Thyroid gland (tissue), 4 donors: ENCODE data around the gene MEOX1. TPM values are rescaled to one million over a fixed set of nuclear protein-coding genes. Genes with fewer than 3 reads are reported as not detected.

Experiments used
- DNase-seq, 2 donors: peaks; one replicate each; pipeline ENCODE4 v3.0.0-alpha.2; 2019
- H3K27ac ChIP-seq, 3 donors: fragments of 200-600 bp; sonication (generic); 1 replicate in 2 of 3; 2 replicates in 1 of 3; pipeline ENCODE4 v1.5.1; 2016 to 2019; ENCODE audit warnings: mild to moderate bottlenecking in 1 of 3, moderate library complexity in 1 of 3
- H3K27me3 ChIP-seq: fragments of 200-600 bp; sonication (generic); one replicate; pipeline ENCODE4 v1.5.1; 2019
- H3K36me3 ChIP-seq, 2 donors: fragments of 200-600 bp; sonication (generic); one replicate each; pipeline ENCODE4 v1.5.1; 2016 to 2019
- H3K4me1 ChIP-seq, 2 donors: fragments of 200-600 bp; sonication (generic); one replicate each; pipeline ENCODE4 v1.5.1; 2017 to 2019
- H3K4me3 ChIP-seq, 3 donors: fragments of 200-600 bp; sonication (generic); replicated peaks in 1 of 3; 1 replicate in 2 of 3; 2 replicates in 1 of 3; pipeline ENCODE4 v1.5.1; 2016; ENCODE audit warnings: mild to moderate bottlenecking in 1 of 3
- H3K9me3 ChIP-seq: fragments of 200-600 bp; sonication (generic); one replicate; pipeline ENCODE4 v1.5.1; 2017
- CTCF ChIP-seq, 6 experiments: fragments of 200-600 bp in 3 of 6; fragments of 450-650 bp in 3 of 6; sonication (generic) in 3 of 6; IDR thresholded peaks; one replicate each; pipeline ENCODE4 v1.5.1; 2016 to 2019; ENCODE audit warnings: antibody characterized with exemption in 6 of 6, mild to moderate bottlenecking in 2 of 6, inconsistent platforms in 1 of 6, moderate library complexity in 1 of 6
- POLR2A ChIP-seq, 2 donors: fragments of 450-650 bp; IDR thresholded peaks; one replicate each; pipeline ENCODE4 v1.6.1; 2017; ENCODE audit warnings: antibody characterized with exemption in 2 of 2, mild to moderate bottlenecking in 2 of 2, moderate library complexity in 1 of 2
- WGBS, 2 donors: methylation state at CpG; one replicate each; pipeline ENCODE4 v1.1.5; 2017; 5-methylcytosine and 5-hydroxymethylcytosine counted together
- intact Hi-C: fragments of 100-400 bp; cut with DNase I; formaldehyde crosslinking; loops from one replicate; pipeline ENCODE4 v1.15.1; 2023
- total RNA-seq, 4 donors: library from RNA; depleted of rRNA; stranded (reverse); fragments of >200 nt; gene quantifications; one replicate each; pipeline ENCODE4 v1.2.3, GENCODE V29; 2016

The MEOX1 gene
- total RNA-seq, 4 donors from 2014 or later: 1.1 to 1.9 (median 1.4) TPM; not detected in 1

GRCh38 chr17:43641416-43641815, 20.3 kb downstream of the MEOX1 start:
- no peaks in the 10 kb centered on the region for H3K36me3 ChIP-seq
- H3K27me3 ChIP-seq: no peaks in the 10 kb centered on the region
- TF ChIP-seq POLR2A (IDR thresholded peaks at IDR 0.05) (no peak), CTCF (IDR thresholded peaks at IDR 0.05) (no peak)
- WGBS, 2 donors: 73 to 74% methylated on average over 7 of the region's 7 CpGs
- intact Hi-C loops: no loop called here
- no peak overlapping the region for H3K4me3 ChIP-seq
- no peak for DNase-seq
- no peaks in the 10 kb centered on the region for H3K9me3 ChIP-seq
- no peak overlapping the region for H3K27ac ChIP-seq
- peaks cover 0 to 16% of the 10 kb centered on the region in 2 donors for H3K4me1 ChIP-seq

GRCh38 chr17:43640491-43641252, 21.1 kb downstream of the MEOX1 start:
- H3K9me3 ChIP-seq: no peaks in the 10 kb centered on the region
- no peaks in the 10 kb centered on the region for H3K36me3 ChIP-seq
- peaks cover 0 to 9% of the 10 kb centered on the region in 2 donors for H3K4me1 ChIP-seq
- DNase-seq: no peak
- H3K27me3 ChIP-seq: no peaks in the 10 kb centered on the region
- TF ChIP-seq CTCF (IDR thresholded peaks at IDR 0.05) (no peak), POLR2A (IDR thresholded peaks at IDR 0.05) (no peak)
- intact Hi-C loops: no loop called here
- WGBS, 2 donors: 83 to 85% methylated on average over 8 of the region's 8 CpGs
- no peak overlapping the region for H3K27ac ChIP-seq
- no peak overlapping the region for H3K4me3 ChIP-seq

- DNase-seq: no peak
- Histone ChIP-seq H3K36me3 (no peaks in the 10 kb centered on the region), H3K4me3 (no peak overlapping the region), H3K9me3 (no peaks in the 10 kb centered on the region), H3K27me3 (no peaks in the 10 kb centered on the region), H3K27ac (no peak overlapping the region), H3K4me1 (peaks cover 9 to 17% of the 10 kb centered on the region in 2 donors)
- 76 to 87% methylated on average over 13 of the region's 13 CpGs for WGBS, 2 donors
- TF ChIP-seq POLR2A (IDR thresholded peaks at IDR 0.05) (no peak), CTCF (IDR thresholded peaks at IDR 0.05) (no peak)
- intact Hi-C loops: no loop called here
Measured at GRCh38 chr17:43637563-43638323, 24.0 kb downstream of the MEOX1 start.

DNA sequence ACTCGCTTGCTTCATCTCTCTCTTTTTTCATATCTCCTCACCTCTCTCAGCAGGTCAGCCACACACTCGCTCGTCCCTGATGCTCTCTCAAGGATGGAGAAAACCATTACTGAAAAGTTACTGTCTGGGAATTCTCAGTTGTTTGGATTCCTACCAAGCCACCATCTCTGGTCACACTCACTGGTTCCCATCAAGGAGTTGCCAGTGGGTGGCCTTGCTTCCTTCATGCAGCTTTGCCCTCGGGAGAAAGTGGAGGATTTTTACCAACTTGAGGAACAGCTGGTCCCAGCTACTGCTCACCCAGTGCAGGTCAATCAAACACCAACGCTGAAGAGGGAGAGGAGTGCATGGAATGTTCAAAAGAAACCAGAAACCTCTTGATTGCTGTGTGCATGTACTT, 25.3 kb downstream of the MEOX1 start:
- DNase-seq: peak; percentile 57 to 62
- Histone ChIP-seq H3K36me3 (no peaks in the 10 kb centered on the region), H3K4me1 (peaks cover 9 to 17% of the 10 kb centered on the region in 2 donors), H3K4me3 (no peak overlapping the region), H3K9me3 (no peaks in the 10 kb centered on the region), H3K27me3 (no peaks in the 10 kb centered on the region), H3K27ac (no peak overlapping the region)
- TF ChIP-seq CTCF (IDR thresholded peaks at IDR 0.05) (no peak), POLR2A (IDR thresholded peaks at IDR 0.05) (no peak)
- WGBS, 2 donors: 51 to 53% methylated on average over 5 of the region's 5 CpGs
- intact Hi-C loops: no loop called here
